ENCODE data around the gene RNF44.

- TF ChIP-seq POLR2A (IDR thresholded peaks at IDR 0.05) = no peak
- no peak for TF ChIP-seq CTCF (IDR thresholded peaks at IDR 0.05)
Measured at GRCh38 chr5:176552332-176552869, 15.2 kb upstream of the RNF44 start.
